ENCODE data around the gene FAM136A. TPM values are rescaled to one million over a fixed set of nuclear protein-coding genes. Genes with fewer than 3 reads are reported as not detected.
A peak's percentile ranks its signal among the peaks of the same experiment; 100 is the strongest.

FAM136A gene
- total and polyA plus RNA-seq, 2 of the 13 experiments (the other 11 are each of a cell fraction or from before 2014, with no cell fraction given), result 77.8 to 126 TPM

GRCh38 chr2:70328921-70329561, 27.2 kb upstream of the FAM136A start:
- 8% methylated on average over 6 of the region's 6 CpGs for WGBS (ENCODE audit: low lambda C conversion rate)
- intact Hi-C loops (cut with micrococcal nuclease; ENCODE audit: unreplicated experiment), result no loop called here
- peak overlapping the region; percentile 4 for H3K27ac ChIP-seq (ENCODE audit: extremely low read length, insufficient read depth, low read length)
- no peak for FAIRE-seq
- no TSS peak for BruUV-seq (replicated peaks)
- H3K79me2 ChIP-seq (ENCODE audit: insufficient read depth, low read length), result no peaks in the 10 kb centered on the region
- H3K27me3 ChIP-seq (ENCODE audit: control insufficient read depth in 1 of 2, insufficient read depth in 2 of 2, low read length in 2 of 2), result peaks cover 0 to 28% of the 10 kb centered on the region in 2 experiments; a peak in 2 of 5 replicates
- no peaks in the 10 kb centered on the region for H3K36me3 ChIP-seq (replicated peaks in 1 of 2; ENCODE audit: control insufficient read depth in 1 of 2, insufficient read depth in 2 of 2, low read length in 2 of 2)
- in situ Hi-C loops (cut with HindIII; ENCODE audit: extremely low pct_ligation_motif_present, low pct_unique_long_range_greater_than_20kb), result no loop called here
- ChIA-PET POLR2A (interaction anchor here (0.5 to 1.7 kb wide), 3 partner anchors 22 to 228 kb away, joined by 3 to 5 read pairs (median 4); partner anchors contain the start of gene SNRPG), CTCF (ENCODE audit: low intra/inter-chr PET ratio, low total read pairs) (no interaction called here)
- peak; percentile 65 for DNase-seq (ENCODE audit: low spot score)
- H2AFZ ChIP-seq (ENCODE audit: low read length), result no peak overlapping the region
- no peak overlapping the region for H3K9ac ChIP-seq (ENCODE audit: insufficient read depth, low read depth, low read length)
- no peaks in the 10 kb centered on the region for H4K20me1 ChIP-seq (ENCODE audit: insufficient read depth, low read length)
- H3K4me1 ChIP-seq (ENCODE audit: insufficient read depth, low read length), result peaks cover 28% of the 10 kb centered on the region
- ATAC-seq, result peak; percentile 66
- peak overlapping the region in 1 of 3 experiments; percentile 23; a peak in 1 of 6 replicates for H3K4me3 ChIP-seq (replicated peaks in 1 of 3; ENCODE audit: insufficient read depth in 1 of 3, low read depth in 2 of 3, low read length in 3 of 3)
- H3K4me2 ChIP-seq (ENCODE audit: low read depth, low read length), result peak overlapping the region; percentile 57
- no peaks in the 10 kb centered on the region for H3K9me3 ChIP-seq (ENCODE audit: low read length)
- TF ChIP-seq NCOR1 (IDR thresholded peaks at IDR 0.05; ENCODE audit: borderline replicate concordance, low read length), result peak; percentile 30; the same call in 1 of the 2 replicates
- no peak for TF ChIP-seq ZNF589 (CRISPR knock-in tag; conservative IDR thresholded peaks at IDR 0.05)
- TF ChIP-seq ZNF501 (CRISPR knock-in tag; IDR thresholded peaks at IDR 0.05), result 0 out of 2 replicates have a peak, but pooled peaks have one; percentile 39
- TF ChIP-seq ZNF124 (CRISPR knock-in tag; IDR thresholded peaks at IDR 0.05), result 0 out of 2 replicates have a peak, but pooled peaks have one; percentile 20
- no peak for TF ChIP-seq PHF8 (CRISPR knock-in tag; IDR thresholded peaks at IDR 0.05)
- no peak for TF ChIP-seq HMGXB3 (CRISPR knock-in tag; IDR thresholded peaks at IDR 0.05; ENCODE audit: borderline replicate concordance)
- TF ChIP-seq ARID5B (CRISPR knock-in tag; IDR thresholded peaks at IDR 0.05), result peak; percentile 19; the same call in 1 of the 2 replicates
- TF ChIP-seq ZNF576 (CRISPR knock-in tag; IDR thresholded peaks at IDR 0.05), result no peak
- 0 out of 2 replicates have a peak, but pooled peaks have one; percentile 16 for TF ChIP-seq PITX1 (CRISPR knock-in tag; IDR thresholded peaks at IDR 0.05)
- 0 out of 2 replicates have a peak, but pooled peaks have one; percentile 24 for TF ChIP-seq CBX5 (CRISPR knock-in tag; IDR thresholded peaks at IDR 0.05; ENCODE audit: borderline replicate concordance)
- TF ChIP-seq ETV5 (CRISPR knock-in tag; IDR thresholded peaks at IDR 0.05; ENCODE audit: borderline replicate concordance), result peak; percentile 62; the same call in 1 of the 2 replicates
- peak; percentile 37 for TF ChIP-seq ASH2L (IDR thresholded peaks at IDR 0.05; ENCODE audit: insufficient read length, low read depth, low read length)
- TF ChIP-seq SP4 (CRISPR knock-in tag; IDR thresholded peaks at IDR 0.05), result peak; percentile 44; the same call in 1 of the 2 replicates

Data from HepG2 (cell line).